Lower lobe of right lung (tissue), 2 donors: ENCODE data around the gene GUCA1A. TPM values are rescaled to one million over a fixed set of nuclear protein-coding genes. Genes with fewer than 3 reads are reported as not detected.
"Not testable (repeated sequence)": the region's sequence is repeated elsewhere in the genome, so short reads cannot be mapped to it uniquely, and the experiment has no call there.

Experiments used
- ATAC-seq, 2 donors: fragments of 200-7000 bp; cut with Tn5 transposase; one replicate each; pipeline ENCODE4 v1.9.1; 2020 to 2022; ENCODE audit warnings: mild to moderate bottlenecking in 2 of 2, moderate library complexity in 2 of 2
- DNase-seq: peaks from one replicate; pipeline ENCODE4 v3.0.0-alpha.2; 2020
- H3K27ac ChIP-seq: fragments of 200-600 bp; one replicate; pipeline ENCODE4 v1.8.0; 2022
- H3K27me3 ChIP-seq: fragments of 200-600 bp; one replicate; pipeline ENCODE4 v1.8.0; 2022; ENCODE audit warnings: low read depth
- H3K36me3 ChIP-seq: fragments of 200-600 bp; one replicate; pipeline ENCODE4 v1.8.0; 2022; ENCODE audit warnings: mild to moderate bottlenecking
- H3K4me1 ChIP-seq: fragments of 200-600 bp; one replicate; pipeline ENCODE4 v1.8.0; 2022
- H3K4me3 ChIP-seq: fragments of 200-600 bp; one replicate; pipeline ENCODE4 v1.8.0; 2022; ENCODE audit warnings: mild to moderate bottlenecking
- H3K9me3 ChIP-seq: fragments of 200-600 bp; one replicate; pipeline ENCODE4 v1.8.0; 2022
- CTCF ChIP-seq: fragments of 200-600 bp; IDR thresholded peaks from one replicate; pipeline ENCODE4 v1.8.0; 2022; ENCODE audit warnings: antibody characterized with exemption, mild to moderate bottlenecking
- intact Hi-C: fragments of 100-400 bp; cut with DNase I; formaldehyde crosslinking; loops from one replicate; pipeline ENCODE4 v1.11.0; 2022
- total RNA-seq: library from RNA; stranded (reverse); fragmentation: NEBNext Ultra II Directional; extraction: Animal tissue kit (Norgen Biotek cat#: 25700); gene quantifications from one replicate; pipeline ENCODE4 v1.2.1, GENCODE V29; 2021
- donor health status: DM: no; HTN: yes; CAD: no; lungs with severe emphysema.

GUCA1A gene
- total RNA-seq, 1 donor from 2014 or later = not detected

GRCh38 chr6:42168650-42169049 lies 4.5 kb upstream of the GUCA1A start:
- ATAC-seq (no peak), DNase-seq (no peak)
- Histone ChIP-seq H3K4me1 (no peaks in the 10 kb centered on the region), H3K4me3 (no peak overlapping the region), H3K27ac (no peak overlapping the region), H3K27me3 (no peaks in the 10 kb centered on the region), H3K9me3 (no peaks in the 10 kb centered on the region), H3K36me3 (no peaks in the 10 kb centered on the region)
- no peak for TF ChIP-seq CTCF
- intact Hi-C loops = loop anchor here (10.0 kb wide), 1 partner anchor 94 kb away; no protein-coding TSS in a partner anchor

GRCh38 chr6:42169780-42170179 lies 3.4 kb upstream of the GUCA1A start:
- not testable (repeated sequence) for H3K36me3 ChIP-seq, ATAC-seq, H3K4me3 ChIP-seq, H3K4me1 ChIP-seq, H3K27me3 ChIP-seq, DNase-seq, H3K27ac ChIP-seq, H3K9me3 ChIP-seq
- intact Hi-C loops = loop anchor here (10.0 kb wide), 1 partner anchor 95 kb away; no protein-coding TSS in a partner anchor

GRCh38 chr6:42171813-42172581 lies 1.2 kb upstream of the GUCA1A start:
- H3K4me3 ChIP-seq = no peak overlapping the region
- H3K27me3 ChIP-seq = no peaks in the 10 kb centered on the region
- no peaks in the 10 kb centered on the region for H3K9me3 ChIP-seq
- ATAC-seq = no peak
- H3K36me3 ChIP-seq = no peaks in the 10 kb centered on the region
- no peak for DNase-seq
- no peaks in the 10 kb centered on the region for H3K4me1 ChIP-seq
- intact Hi-C loops = no loop called here
- no peak overlapping the region for H3K27ac ChIP-seq
- no peak for TF ChIP-seq CTCF

GRCh38 chr6:42175860-42176259 lies 2.7 kb downstream of the GUCA1A start:
- no peak for TF ChIP-seq CTCF
- peaks cover 18% of the 10 kb centered on the region for H3K27me3 ChIP-seq
- ATAC-seq = no peak
- no peak overlapping the region for H3K27ac ChIP-seq
- intact Hi-C loops = no loop called here
- no peaks in the 10 kb centered on the region for H3K9me3 ChIP-seq
- DNase-seq = no peak
- H3K36me3 ChIP-seq = no peaks in the 10 kb centered on the region
- no peak overlapping the region for H3K4me3 ChIP-seq
- no peaks in the 10 kb centered on the region for H3K4me1 ChIP-seq

GRCh38 chr6:42176981-42177380 lies 3.8 kb downstream of the GUCA1A start:
- H3K27me3 ChIP-seq = peaks cover 18% of the 10 kb centered on the region
- no peak overlapping the region for H3K4me3 ChIP-seq
- TF ChIP-seq CTCF = no peak
- no peak for DNase-seq
- no peaks in the 10 kb centered on the region for H3K9me3 ChIP-seq
- no peak overlapping the region for H3K27ac ChIP-seq
- no peaks in the 10 kb centered on the region for H3K36me3 ChIP-seq
- intact Hi-C loops = no loop called here
- no peaks in the 10 kb centered on the region for H3K4me1 ChIP-seq
- no peak for ATAC-seq
